ENCODE measurements around the gene OASL. TPM values are rescaled to one million over a fixed set of nuclear protein-coding genes. Genes with fewer than 3 reads are reported as not detected.

OASL gene
- total RNA-seq, 4 donors from 2014 or later: 0.65 to 5.6 (median 2.1) TPM

DNA sequence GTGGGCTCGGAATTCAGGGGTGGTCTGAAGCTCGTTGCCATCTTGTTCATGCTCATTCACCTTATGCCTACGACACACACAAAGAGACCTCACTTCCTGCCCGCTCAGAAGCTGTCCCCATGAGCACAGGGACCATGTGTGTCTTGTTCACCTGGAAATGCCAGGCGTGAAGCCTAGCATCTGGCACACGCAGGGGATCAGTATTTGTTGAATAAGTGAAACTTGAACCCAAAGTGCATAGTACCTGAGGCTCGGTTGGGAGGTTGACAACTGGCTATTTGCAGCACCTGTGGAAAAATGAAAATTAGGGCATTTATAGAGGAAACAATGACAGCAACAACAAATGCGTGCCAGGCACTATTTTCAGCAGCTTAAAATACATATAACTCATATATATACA, 28.2 kb downstream of the OASL start:
- TF ChIP-seq, protein P1, sequence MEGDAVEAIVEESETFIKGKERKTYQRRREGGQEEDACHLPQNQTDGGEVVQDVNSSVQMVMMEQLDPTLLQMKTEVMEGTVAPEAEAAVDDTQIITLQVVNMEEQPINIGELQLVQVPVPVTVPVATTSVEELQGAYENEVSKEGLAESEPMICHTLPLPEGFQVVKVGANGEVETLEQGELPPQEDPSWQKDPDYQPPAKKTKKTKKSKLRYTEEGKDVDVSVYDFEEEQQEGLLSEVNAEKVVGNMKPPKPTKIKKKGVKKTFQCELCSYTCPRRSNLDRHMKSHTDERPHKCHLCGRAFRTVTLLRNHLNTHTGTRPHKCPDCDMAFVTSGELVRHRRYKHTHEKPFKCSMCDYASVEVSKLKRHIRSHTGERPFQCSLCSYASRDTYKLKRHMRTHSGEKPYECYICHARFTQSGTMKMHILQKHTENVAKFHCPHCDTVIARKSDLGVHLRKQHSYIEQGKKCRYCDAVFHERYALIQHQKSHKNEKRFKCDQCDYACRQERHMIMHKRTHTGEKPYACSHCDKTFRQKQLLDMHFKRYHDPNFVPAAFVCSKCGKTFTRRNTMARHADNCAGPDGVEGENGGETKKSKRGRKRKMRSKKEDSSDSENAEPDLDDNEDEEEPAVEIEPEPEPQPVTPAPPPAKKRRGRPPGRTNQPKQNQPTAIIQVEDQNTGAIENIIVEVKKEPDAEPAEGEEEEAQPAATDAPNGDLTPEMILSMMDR (IDR thresholded peaks at IDR 0.05): no peak
- no peak for DNase-seq (ENCODE audit: low spot score)
- ATAC-seq (ENCODE audit: low FRiP score): no peak

DNA sequence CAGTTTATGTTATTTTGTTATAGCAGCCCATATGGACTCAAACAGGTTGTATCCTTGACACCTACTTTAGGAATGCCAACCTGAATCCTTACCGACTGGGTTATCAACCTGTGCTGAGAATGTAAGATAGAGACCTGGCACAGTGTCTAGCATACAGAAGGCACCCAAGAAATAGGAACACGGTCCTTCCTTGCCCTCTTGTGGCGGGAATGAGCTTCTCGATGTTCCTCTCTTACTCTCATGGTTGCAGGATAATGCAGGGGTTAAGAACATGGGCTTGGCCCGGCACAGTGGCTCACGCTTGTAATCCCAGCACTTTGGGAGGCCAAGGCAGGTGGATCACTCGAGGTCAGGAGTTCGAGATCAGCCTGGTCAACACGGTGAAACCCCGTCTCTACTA, 29.3 kb downstream of the OASL start:
- ATAC-seq (ENCODE audit: low FRiP score): no peak
- no peak for DNase-seq (ENCODE audit: low spot score)
- TF ChIP-seq, protein P1 (IDR thresholded peaks at IDR 0.05): no peak

DNA sequence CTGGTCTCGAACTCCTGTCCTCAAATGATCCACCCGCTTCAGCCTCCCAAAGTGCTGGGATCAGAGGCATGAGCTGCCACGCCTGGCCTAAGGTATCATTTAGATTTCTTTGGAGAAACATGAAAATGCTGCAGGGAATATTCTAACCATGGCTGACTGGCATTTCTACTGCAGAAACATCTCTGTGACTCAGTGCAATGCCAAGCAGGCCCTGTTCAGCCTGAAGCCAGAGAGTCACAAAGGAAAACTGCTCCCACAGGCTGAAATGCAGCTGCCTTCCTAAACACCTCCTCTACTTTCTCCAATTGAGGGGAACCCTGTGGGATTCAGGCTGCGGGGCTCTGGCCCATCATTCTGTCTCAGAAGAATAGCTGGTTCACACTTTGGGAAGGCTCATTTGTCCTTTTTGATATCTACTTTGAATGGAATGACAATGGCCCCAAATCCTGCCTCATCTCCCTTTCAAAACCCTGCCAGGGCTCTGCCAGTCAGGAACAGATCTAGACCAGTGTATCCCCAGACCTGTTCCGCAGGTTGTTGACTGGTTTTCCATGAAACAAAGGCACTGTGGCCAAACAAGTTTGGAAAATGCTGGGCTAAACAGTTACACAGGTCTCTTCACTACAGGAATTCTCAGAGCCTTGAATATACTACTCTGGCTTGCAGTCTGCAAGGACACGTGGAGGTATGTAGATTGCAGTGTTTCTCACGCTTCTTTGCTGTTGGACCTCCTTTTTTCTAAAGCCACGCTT, 30.5 kb downstream of the OASL start:
- TF ChIP-seq, protein P1 (IDR thresholded peaks at IDR 0.05): no peak
- ATAC-seq (ENCODE audit: low FRiP score) (no peak), DNase-seq (ENCODE audit: low spot score) (no peak)

DNA sequence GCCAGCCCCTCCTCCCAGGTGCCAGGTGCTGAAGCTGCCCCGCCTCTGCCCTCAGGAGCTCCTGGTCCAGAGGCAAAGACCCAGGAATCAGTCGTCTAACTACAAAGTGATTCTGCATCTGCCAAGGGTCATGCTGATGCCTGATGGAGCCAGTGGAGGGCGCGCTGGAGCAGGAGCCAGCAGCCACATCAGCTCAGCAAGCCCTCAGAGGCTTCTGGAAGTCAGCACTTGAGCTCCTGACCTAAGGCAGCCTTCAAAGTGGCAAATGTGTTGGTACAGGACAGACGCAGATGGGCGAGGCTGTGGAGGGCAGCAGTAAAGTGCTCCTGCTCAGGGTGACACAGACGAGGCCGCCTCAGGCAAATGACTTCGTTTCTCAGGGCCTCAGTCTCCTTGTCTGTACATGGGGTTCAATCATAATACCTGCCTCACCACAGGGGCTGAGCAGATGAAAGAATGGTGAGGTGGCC, 33.7 kb downstream of the OASL start:
- ATAC-seq (ENCODE audit: low FRiP score): no peak
- DNase-seq (ENCODE audit: low spot score): no peak
- TF ChIP-seq, protein P1 (IDR thresholded peaks at IDR 0.05): no peak

DNA sequence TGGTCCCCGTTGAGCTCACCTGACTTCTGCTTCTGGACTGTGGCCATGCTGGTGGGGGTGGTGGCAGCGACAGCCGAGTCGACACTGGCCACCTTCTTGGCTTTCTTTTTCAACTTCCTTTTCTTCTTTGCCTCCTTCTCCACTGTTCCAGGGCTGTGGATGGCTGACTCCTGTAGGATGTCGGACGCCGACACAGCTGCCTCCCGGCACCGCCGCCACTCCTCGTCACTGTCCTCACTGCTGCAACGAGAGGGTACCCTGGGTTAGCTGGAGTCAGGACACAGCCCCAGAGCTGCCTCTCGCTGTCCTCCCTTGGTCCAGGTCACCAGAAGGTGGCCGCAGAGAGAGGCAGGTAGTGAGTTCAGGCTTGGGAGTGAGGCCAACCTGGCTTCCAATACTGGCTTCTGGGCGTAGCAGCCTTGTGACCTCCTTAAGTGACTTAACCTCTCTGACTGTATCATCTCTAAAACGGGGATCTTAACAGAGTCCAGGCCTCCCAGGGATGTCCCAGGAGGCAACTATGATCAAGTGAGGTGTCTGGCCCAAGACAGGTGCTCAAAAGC, 34.7 kb downstream of the OASL start:
- DNase-seq (ENCODE audit: low spot score) (no peak), ATAC-seq (ENCODE audit: low FRiP score) (no peak)
- TF ChIP-seq, protein P1 (IDR thresholded peaks at IDR 0.05): no peak

DNA sequence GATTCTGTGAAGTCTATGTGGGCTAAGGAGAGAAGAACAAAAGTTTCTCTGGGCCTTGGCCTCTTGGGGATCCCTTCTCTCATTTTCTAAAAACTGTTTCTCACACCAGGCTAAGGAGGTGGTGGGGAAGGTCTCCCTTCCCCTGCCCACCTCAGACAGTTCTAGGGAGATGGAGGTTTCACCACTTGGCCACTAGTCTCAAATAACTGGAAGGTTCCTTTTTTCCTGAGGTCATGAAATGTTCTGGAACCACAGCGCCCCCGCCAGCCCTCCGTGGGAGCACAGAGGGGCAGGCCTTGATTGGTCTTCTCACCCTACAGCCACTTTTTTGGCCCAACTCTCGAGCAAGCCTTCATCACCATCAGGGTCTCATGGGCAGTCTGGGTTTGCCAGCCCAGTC, 35.4 kb downstream of the OASL start:
- DNase-seq (ENCODE audit: low spot score): no peak
- TF ChIP-seq, protein P1 (IDR thresholded peaks at IDR 0.05): no peak
- ATAC-seq (ENCODE audit: low FRiP score): no peak
